ENCODE data around the gene AMMECR1. TPM values are rescaled to one million over a fixed set of nuclear protein-coding genes. Genes with fewer than 3 reads are reported as not detected.

The AMMECR1 gene
- total and polyA plus RNA-seq, 2 of the 4 experiments (the other 2 are of a cell fraction) = 7.0 to 11.3 TPM

DNA sequence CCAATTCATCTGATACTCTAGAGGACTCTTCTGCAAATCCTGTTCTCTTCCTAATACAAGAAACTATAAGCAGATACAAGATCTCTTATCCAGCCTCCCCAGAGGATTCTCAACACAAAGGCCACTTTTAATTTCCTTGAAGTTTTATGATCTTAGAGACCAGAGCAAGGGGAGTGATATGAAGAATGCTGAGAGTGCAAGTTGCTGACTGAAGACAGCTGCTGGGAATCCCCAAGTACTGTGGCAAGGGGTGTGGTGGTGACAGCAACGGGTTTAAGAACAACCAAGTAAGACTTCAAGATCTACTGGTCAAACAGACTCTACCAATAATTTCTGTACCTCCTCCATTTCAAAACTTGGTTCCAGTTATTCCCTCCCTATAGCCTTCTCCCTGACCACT lies 7.0 kb downstream of the AMMECR1 start:
- H3K4me2 ChIP-seq (ENCODE audit: low read depth, low read length) = no peak overlapping the region
- H3K18ac ChIP-seq (ENCODE audit: low read depth, low read length) = no peak overlapping the region
- no peak overlapping the region for H2BK120ac ChIP-seq (ENCODE audit: low read depth, low read length)
- H2AK5ac ChIP-seq (ENCODE audit: low read depth, low read length) = no peak overlapping the region
- no peak overlapping the region for H2BK20ac ChIP-seq (ENCODE audit: low read depth, low read length)
- no peaks in the 10 kb centered on the region; the same call in 1 of the 2 replicates for H3K4me1 ChIP-seq (ENCODE audit: control insufficient read depth, insufficient read depth, low read length)
- intact Hi-C loops (cut with micrococcal nuclease) = no loop called here
- no peak overlapping the region for H2AFZ ChIP-seq (replicated peaks; ENCODE audit: low read length, poor library complexity)
- H3K27ac ChIP-seq (ENCODE audit: insufficient read depth, low read length) = no peak overlapping the region
- in situ Hi-C loops (cut with MboI; ENCODE audit: low sequenced_read_pairs) = no loop called here
- H3K14ac ChIP-seq (replicated peaks; ENCODE audit: low read depth, low read length) = no peak overlapping the region
- no peak overlapping the region for H4K91ac ChIP-seq (ENCODE audit: insufficient read depth, low read depth, low read length)
- H4K20me1 ChIP-seq (ENCODE audit: insufficient read depth, low read length) = peaks cover 3% of the 10 kb centered on the region; the same call in 1 of the 2 replicates
- no peaks in the 10 kb centered on the region for H3K9me3 ChIP-seq (ENCODE audit: control insufficient read depth, insufficient read depth, low read length)
- H3K79me1 ChIP-seq (ENCODE audit: low read depth in 1 of 2, low read length in 2 of 2) = peaks cover 0 to 20% of the 10 kb centered on the region in 2 experiments; a peak in 2 of 4 replicates
- no TSS peak for BruUV-seq (replicated peaks)
- no peak overlapping the region for H2AK9ac ChIP-seq (replicated peaks; ENCODE audit: low read depth, low read length, poor library complexity)
- no peak overlapping the region for H2BK15ac ChIP-seq (ENCODE audit: low read depth, low read length)
- no peak for TF ChIP-seq CTCF (conservative IDR thresholded peaks at IDR 0.05; ENCODE audit: low read depth, low read length)
- 0 out of 2 replicates have a peak, but pooled peaks have one; percentile 8 for TF ChIP-seq MAFK (IDR thresholded peaks at IDR 0.05; ENCODE audit: low read depth, low read length)
- no peak overlapping the region for H3K9ac ChIP-seq (ENCODE audit: low read depth, low read length)
- no peak for DNase-seq
- H3K27me3 ChIP-seq (ENCODE audit: control insufficient read depth, insufficient read depth, low read length) = peaks cover 3% of the 10 kb centered on the region; the same call in 1 of the 2 replicates
- ATAC-seq (ENCODE audit: low read depth) = no peak
- no peak overlapping the region for H4K8ac ChIP-seq (ENCODE audit: low read depth in 2 of 2, low read length in 2 of 2)
- CTCF ChIA-PET = interaction anchor here (0.7 kb wide), 1 partner anchor 141 kb away, joined by 3 read pairs; no protein-coding TSS in a partner anchor
- whole genome bisulfite sequencing, 2 experiments (ENCODE audit: extremely low coverage in 2 of 2, insufficient read length in 1 of 2) = no CpG with 5 or more reads among the region's 1 CpG
- no peak overlapping the region for H2BK5ac ChIP-seq (ENCODE audit: low read depth, low read length, poor library complexity, severe bottlenecking)
- no peaks in the 10 kb centered on the region for H3K9me1 ChIP-seq (ENCODE audit: insufficient read depth, low read length)
- H3K36me3 ChIP-seq (ENCODE audit: control insufficient read depth, insufficient read depth, low read length) = no peaks in the 10 kb centered on the region
- no peak overlapping the region for H3K4me3 ChIP-seq (ENCODE audit: insufficient read depth, low read depth, low read length)
- POLR2A ChIA-PET (ENCODE audit: unreplicated experiment) = no interaction called here
- dilution Hi-C loops (cut with HindIII; ENCODE audit: low sequenced_read_pairs, unreplicated experiment) = no loop called here
- H3K4ac ChIP-seq (ENCODE audit: low read depth, low read length) = no peak overlapping the region
- no peak overlapping the region for H3K23ac ChIP-seq (ENCODE audit: low read depth, low read length)
- no peak overlapping the region for H3K56ac ChIP-seq (ENCODE audit: extremely low read depth, insufficient read depth, low read length)
- H4K5ac ChIP-seq (ENCODE audit: low read depth, low read length) = no peak overlapping the region
